HepG2 (cell line): Measurements from ENCODE around the gene CBLB. TPM values are rescaled to one million over a fixed set of nuclear protein-coding genes. Genes with fewer than 3 reads are reported as not detected.

Experiments used
- ATAC-seq: fragments of 200-7000 bp; cut with Tn5 transposase; 3 replicates; pipeline ENCODE4 v1.9.1; 2020; ENCODE audit warnings: mild to moderate bottlenecking, moderate library complexity
- BruUV-seq: library from RNA; stranded (reverse); fragments of 400-500 nt; replicated peaks from 2 replicates; lab custom pipeline; 2021; lab: Mats Ljungman, UMichigan
- CTCF ChIA-PET: fragments of 300-600 bp; formaldehyde crosslinking; extraction: SDS; loops from one replicate; lab custom pipeline; 2021; ENCODE audit warnings: low total read pairs, inconsistent platforms, low intra/inter-chr PET ratio; lab: Yijun Ruan, JAX
- POLR2A ChIA-PET: fragments of 350-600 bp; sonication (Branson Sonifier 250); formaldehyde crosslinking; loops from one replicate; lab custom pipeline; 2020; ENCODE audit warnings: antibody characterized with exemption, inconsistent platforms; lab: Yijun Ruan, JAX
- DNase-seq: peaks from one replicate; pipeline ENCODE4 v3.0.0-alpha.2; 2015; ENCODE audit warnings: low spot score
- FAIRE-seq: peaks from 3 replicates; lab custom pipeline; 2011; peaks lifted over from hg19 to GRCh38; lab: Jason Lieb, UNC
- H2AFZ ChIP-seq: one replicate; pipeline ENCODE4 v1.6.1; 2011; ENCODE audit warnings: low read length, inconsistent platforms
- H3K27ac ChIP-seq: fragments of 300-600 bp; 3 replicates; pipeline ENCODE4 v1.8.0; 2011; ENCODE audit warnings: mixed run types, mild to moderate bottlenecking, mixed read lengths, low read length, inconsistent platforms; ENCODE audit not compliant: insufficient read depth; ENCODE audit errors: extremely low read length
- H3K27me3 ChIP-seq, 2 experiments: fragments of 200-600 bp in 1 of 2; 2 replicates in 1 of 2; 3 replicates in 1 of 2; pipeline versions ENCODE4 v1.6.0 to v1.8.0; 2011; ENCODE audit warnings: low read length in 2 of 2, mild to moderate bottlenecking in 2 of 2, moderate library complexity in 2 of 2, inconsistent platforms in 1 of 2; ENCODE audit not compliant: insufficient read depth in 2 of 2, control insufficient read depth in 1 of 2
- H3K36me3 ChIP-seq, 2 experiments: fragments of 200-600 bp in 1 of 2; replicated peaks in 1 of 2; 2 replicates in 1 of 2; 3 replicates in 1 of 2; pipeline versions ENCODE4 v1.5.1 to v1.8.0; 2011; ENCODE audit warnings: low read length in 2 of 2, inconsistent platforms in 1 of 2; ENCODE audit not compliant: insufficient read depth in 2 of 2, control insufficient read depth in 1 of 2
- H3K4me1 ChIP-seq: 2 replicates; pipeline ENCODE4 v1.5.1; 2012; ENCODE audit warnings: low read length, inconsistent platforms; ENCODE audit not compliant: insufficient read depth
- H3K4me2 ChIP-seq: 2 replicates; pipeline ENCODE4 v1.6.0; 2011; ENCODE audit warnings: low read depth, low read length, inconsistent platforms
- H3K4me3 ChIP-seq, 3 experiments: fragments of 200-600 bp in 1 of 3; sonication (generic), shearing (Covaris generic) in 1 of 3; replicated peaks in 1 of 3; 2 replicates each; pipeline ENCODE4 v1.5.1; 2011 to 2016; ENCODE audit warnings: low read length in 3 of 3, inconsistent platforms in 2 of 3, low read depth in 2 of 3, mild to moderate bottlenecking in 2 of 3, control low read depth in 1 of 3, mixed read lengths in 1 of 3; ENCODE audit not compliant: insufficient read depth in 1 of 3
- H3K79me2 ChIP-seq: one replicate; pipeline ENCODE4 v1.6.1; 2011; ENCODE audit warnings: low read length, inconsistent platforms; ENCODE audit not compliant: insufficient read depth
- H3K9ac ChIP-seq: 2 replicates; pipeline ENCODE4 v1.6.0; 2011; ENCODE audit warnings: mild to moderate bottlenecking, low read depth, low read length, inconsistent platforms; ENCODE audit not compliant: insufficient read depth
- H3K9me3 ChIP-seq: 2 replicates; pipeline ENCODE4 v1.5.1; 2012; ENCODE audit warnings: mild to moderate bottlenecking, low read length
- H4K20me1 ChIP-seq: 2 replicates; pipeline ENCODE4 v1.6.0; 2011; ENCODE audit warnings: inconsistent platforms, mild to moderate bottlenecking, low read length, moderate library complexity; ENCODE audit not compliant: insufficient read depth
- CHCHD3 ChIP-seq: sonication (generic); formaldehyde crosslinking; IDR thresholded peaks from 2 replicates; pipeline ENCODE4 v1.8.0; 2022; ENCODE audit warnings: mild to moderate bottlenecking, missing genetic modification reagents, moderate library complexity
- FOXA1 ChIP-seq, 2 experiments: fragments of 450-650 bp in 1 of 2; sonication (generic) in 1 of 2; formaldehyde crosslinking in 1 of 2; IDR thresholded peaks; 2 replicates each; pipeline versions ENCODE4 v1.4.0 to v1.6.1; 2016 to 2020; ENCODE audit warnings: missing genetic modification reagents in 1 of 2
- HMG20B ChIP-seq: conservative IDR thresholded peaks from 2 replicates; pipeline ENCODE4 v1.6.1; 2016; ENCODE audit warnings: missing genetic modification reagents, missing compliant biosample characterization
- KAT7 ChIP-seq: IDR thresholded peaks from 2 replicates; pipeline ENCODE4 v1.6.1; 2018; ENCODE audit warnings: borderline replicate concordance, missing compliant biosample characterization
- MIER2 ChIP-seq: IDR thresholded peaks from 2 replicates; pipeline ENCODE4 v1.6.1; 2016; ENCODE audit warnings: missing biosample characterization, missing genetic modification reagents
- MZF1 ChIP-seq: sonication (generic); formaldehyde crosslinking; IDR thresholded peaks from 2 replicates; pipeline ENCODE4 v1.8.1; 2023; ENCODE audit warnings: mild to moderate bottlenecking, missing genetic modification reagents, borderline replicate concordance
- SCMH1 ChIP-seq: sonication (generic); formaldehyde crosslinking; IDR thresholded peaks from 2 replicates; pipeline ENCODE4 v1.9.0; 2021; ENCODE audit warnings: missing genetic modification reagents, mild to moderate bottlenecking, borderline replicate concordance
- SMAD3 ChIP-seq: sonication (generic); formaldehyde crosslinking; IDR thresholded peaks from 2 replicates; pipeline ENCODE4 v1.4.0; 2020; ENCODE audit warnings: missing genetic modification reagents
- TEAD2 ChIP-seq: sonication (generic); formaldehyde crosslinking; IDR thresholded peaks from 2 replicates; pipeline ENCODE4 v1.9.0; 2021; ENCODE audit warnings: missing genetic modification reagents
- XBP1 ChIP-seq: sonication (generic); formaldehyde crosslinking; IDR thresholded peaks from 2 replicates; pipeline ENCODE4 v1.5.0; 2020; ENCODE audit warnings: missing genetic modification reagents
- ZKSCAN5 ChIP-seq: sonication (generic); formaldehyde crosslinking; IDR thresholded peaks from 2 replicates; pipeline ENCODE4 v1.5.1; 2020; ENCODE audit warnings: mild to moderate bottlenecking, missing genetic modification reagents
- ZNF17 ChIP-seq: sonication (generic); formaldehyde crosslinking; IDR thresholded peaks from 2 replicates; pipeline ENCODE4 v1.5.0; 2020; ENCODE audit warnings: mild to moderate bottlenecking, missing genetic modification reagents
- ZNF224 ChIP-seq: sonication (generic); formaldehyde crosslinking; IDR thresholded peaks from 2 replicates; pipeline ENCODE4 v1.5.0; 2020; ENCODE audit warnings: mild to moderate bottlenecking, missing genetic modification reagents
- ZNF337 ChIP-seq: sonication (generic); formaldehyde crosslinking; IDR thresholded peaks from 2 replicates; pipeline ENCODE4 v1.5.1; 2020; ENCODE audit warnings: missing genetic modification reagents, low read depth, mild to moderate bottlenecking, borderline replicate concordance
- ZNF367 ChIP-seq: sonication (generic); formaldehyde crosslinking; IDR thresholded peaks from 2 replicates; pipeline ENCODE4 v1.4.0; 2020; ENCODE audit warnings: missing genetic modification reagents, borderline replicate concordance
- ZNF615 ChIP-seq: sonication (generic); formaldehyde crosslinking; IDR thresholded peaks from 2 replicates; pipeline ENCODE4 v1.5.0; 2020; ENCODE audit warnings: mild to moderate bottlenecking, missing genetic modification reagents, borderline replicate concordance
- ZNF776 ChIP-seq: sonication (generic); formaldehyde crosslinking; IDR thresholded peaks from 2 replicates; pipeline ENCODE4 v1.4.0; 2020; ENCODE audit warnings: mild to moderate bottlenecking, missing genetic modification reagents
- ZNF792 ChIP-seq: IDR thresholded peaks from 2 replicates; pipeline ENCODE4 v1.6.1; 2016
- ZNF839 ChIP-seq: sonication (generic); formaldehyde crosslinking; IDR thresholded peaks from 2 replicates; pipeline ENCODE4 v1.4.0; 2020; ENCODE audit warnings: missing genetic modification reagents, mild to moderate bottlenecking, borderline replicate concordance
- WGBS: methylation state at CpG from one replicate; pipeline ENCODE4 v1.1.6; 2017; ENCODE audit warnings: low lambda C conversion rate; 5-methylcytosine and 5-hydroxymethylcytosine counted together
- in situ Hi-C: cut with HindIII; loops from 2 replicates; pipeline ENCODE4 v1.10.0; 2017; ENCODE audit warnings: low pct_unique_long_range_greater_than_20kb; ENCODE audit not compliant: extremely low pct_ligation_motif_present
- intact Hi-C: fragments of 100-400 bp; cut with micrococcal nuclease; formaldehyde crosslinking; loops from one replicate; pipeline ENCODE4 v1.10.0; 2022; ENCODE audit not compliant: unreplicated experiment
- polyA plus RNA-seq, 8 experiments: library from polyadenylated mRNA; depleted of rRNA in 3 of 8; stranded (reverse) in 7 of 8; unstranded in 1 of 8; fragments of >200 nt; fragmentation: Illumina TruSeq in 4 of 8; extraction: Trizol in 4 of 8; gene quantifications; 2 replicates each; pipeline versions ENCODE4 v1.2.1 to v1.2.3, GENCODE V29; 2011 to 2016; ENCODE audit warnings: low read depth in 4 of 8, missing spikeins in 1 of 8, mixed read lengths in 1 of 8; ENCODE audit not compliant: insufficient read depth in 1 of 8
- total RNA-seq, 5 experiments: library from RNA; depleted of rRNA; stranded (reverse); fragments of >200 nt; fragmentation: Illumina TruSeq; extraction: Trizol; gene quantifications; 2 replicates each; pipeline ENCODE4 v1.2.3, GENCODE V29; 2016; ENCODE audit warnings: low read depth in 1 of 5
- TF ChIP-seq, protein P1 (sequence below): sonication (generic); formaldehyde crosslinking; IDR thresholded peaks from 2 replicates; pipeline ENCODE4 v1.4.0; 2020; ENCODE audit warnings: missing genetic modification reagents

CBLB gene
- total and polyA plus RNA-seq, 2 of the 13 experiments (the other 11 are each of a cell fraction or from before 2014, with no cell fraction given), result 9.8 to 16.4 TPM

DNA sequence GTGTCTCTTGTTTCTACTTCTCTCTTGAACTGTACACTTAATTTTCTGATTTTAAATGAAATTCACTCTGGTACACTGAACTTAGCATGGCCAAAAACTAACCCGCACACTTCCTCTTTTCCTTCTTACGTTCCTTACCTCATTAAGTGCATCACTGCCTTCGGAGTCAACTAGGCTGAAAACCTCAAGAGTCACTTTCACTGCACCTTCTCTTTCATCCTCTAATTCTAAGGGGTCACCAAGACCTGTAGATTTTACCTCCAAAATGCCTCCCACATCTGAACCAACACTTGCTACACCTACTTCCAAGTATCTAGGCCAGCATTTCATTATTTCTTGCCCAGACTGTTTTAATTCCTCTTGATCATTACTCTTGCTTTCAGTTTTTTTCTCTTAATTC, 6.6 kb downstream of the CBLB start:
- FAIRE-seq (no peak), DNase-seq (no peak), ATAC-seq (no peak)
- no peak overlapping the region for H3K4me3 ChIP-seq
- H3K9ac ChIP-seq, result no peak overlapping the region
- ChIA-PET CTCF (no interaction called here), POLR2A (no interaction called here)
- no peak overlapping the region; the same call in 1 of the 2 replicates for H3K4me2 ChIP-seq
- over 99% methylated on average over 3 of the region's 3 CpGs for WGBS
- H2AFZ ChIP-seq, result no peak overlapping the region
- H3K36me3 ChIP-seq, result peaks cover 4 to 34% of the 10 kb centered on the region in 2 experiments; a peak in 4 of 5 replicates
- in situ Hi-C loops, result no loop called here
- H3K79me2 ChIP-seq, result peaks cover 76% of the 10 kb centered on the region
- no peaks in the 10 kb centered on the region for H3K27me3 ChIP-seq
- BruUV-seq, result no TSS peak
- intact Hi-C loops, result loop anchor here (10.0 kb wide), 1 partner anchor 287 kb away; no protein-coding TSS in a partner anchor
- no peaks in the 10 kb centered on the region for H3K9me3 ChIP-seq
- peaks cover 48% of the 10 kb centered on the region for H3K4me1 ChIP-seq
- TF ChIP-seq SMAD3 (no peak), MIER2 (CRISPR knock-in tag) (no peak)
- H3K27ac ChIP-seq, result no peak overlapping the region
- peaks cover 27% of the 10 kb centered on the region for H4K20me1 ChIP-seq

DNA sequence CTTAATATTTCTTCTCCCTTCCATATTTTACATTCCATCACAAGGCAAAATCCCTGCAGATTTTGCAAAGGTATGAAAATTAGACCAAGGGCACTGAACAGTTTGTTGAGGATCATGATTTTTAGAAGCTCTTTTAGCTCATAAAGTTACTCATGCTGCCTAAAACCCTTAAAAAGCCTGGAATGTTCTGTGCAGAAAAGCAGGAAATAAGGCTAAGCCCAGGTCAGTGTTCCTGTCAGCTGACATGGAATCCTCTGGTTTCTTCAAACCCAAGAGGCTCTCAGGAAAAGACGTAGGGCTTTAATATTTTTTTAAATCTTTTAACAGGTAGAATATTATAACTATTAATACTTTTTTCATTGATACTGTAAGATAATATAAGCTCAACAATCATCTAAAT, 8.2 kb downstream of the CBLB start:
- Histone ChIP-seq H3K9ac (no peak overlapping the region), H3K4me3 (no peak overlapping the region), H3K27me3 (no peaks in the 10 kb centered on the region), H3K27ac (no peak overlapping the region), H3K36me3 (peaks cover 4 to 34% of the 10 kb centered on the region in 2 experiments; a peak in 4 of 5 replicates), H3K4me1 (peaks cover 33% of the 10 kb centered on the region), H3K4me2 (no peak overlapping the region), H2AFZ (no peak overlapping the region), H4K20me1 (peaks cover 31% of the 10 kb centered on the region), H3K9me3 (no peaks in the 10 kb centered on the region), H3K79me2 (peaks cover 67% of the 10 kb centered on the region)
- TF ChIP-seq ZNF224 (CRISPR knock-in tag) (no peak), MZF1 (CRISPR knock-in tag) (no peak), SCMH1 (CRISPR knock-in tag) (no peak), ZNF337 (no peak), ZNF792 (CRISPR knock-in tag) (no peak), FOXA1 (IDR thresholded peaks at IDR 0.05) (no peak), FOXA1 (CRISPR knock-in tag; IDR thresholded peaks at IDR 0.05) (no peak), ZNF17 (CRISPR knock-in tag) (no peak), ZNF839 (CRISPR knock-in tag) (no peak), TEAD2 (CRISPR knock-in tag) (no peak), HMG20B (CRISPR knock-in tag) (no peak), ZNF615 (no peak), MIER2 (CRISPR knock-in tag) (no peak), ZNF776 (CRISPR knock-in tag) (no peak), ZNF367 (CRISPR knock-in tag) (no peak), ZKSCAN5 (CRISPR knock-in tag) (no peak), KAT7 (no peak), CHCHD3 (CRISPR knock-in tag) (no peak), XBP1 (CRISPR knock-in tag) (no peak)
- TF ChIP-seq, protein P1, sequence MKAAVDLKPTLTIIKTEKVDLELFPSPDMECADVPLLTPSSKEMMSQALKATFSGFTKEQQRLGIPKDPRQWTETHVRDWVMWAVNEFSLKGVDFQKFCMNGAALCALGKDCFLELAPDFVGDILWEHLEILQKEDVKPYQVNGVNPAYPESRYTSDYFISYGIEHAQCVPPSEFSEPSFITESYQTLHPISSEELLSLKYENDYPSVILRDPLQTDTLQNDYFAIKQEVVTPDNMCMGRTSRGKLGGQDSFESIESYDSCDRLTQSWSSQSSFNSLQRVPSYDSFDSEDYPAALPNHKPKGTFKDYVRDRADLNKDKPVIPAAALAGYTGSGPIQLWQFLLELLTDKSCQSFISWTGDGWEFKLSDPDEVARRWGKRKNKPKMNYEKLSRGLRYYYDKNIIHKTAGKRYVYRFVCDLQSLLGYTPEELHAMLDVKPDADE (CRISPR knock-in tag), result no peak
- intact Hi-C loops, result loop anchor here (10.0 kb wide), 1 partner anchor 286 kb away; no protein-coding TSS in a partner anchor
- ATAC-seq (no peak), FAIRE-seq (no peak), DNase-seq (no peak)
- no TSS peak for BruUV-seq
- ChIA-PET POLR2A (no interaction called here), CTCF (no interaction called here)
- in situ Hi-C loops, result no loop called here
- 95% methylated on average over 1 of the region's 1 CpG for WGBS
